Liver (tissue), 10 donors: ENCODE results near the gene PON3. TPM values are rescaled to one million over a fixed set of nuclear protein-coding genes. Genes with fewer than 3 reads are reported as not detected.

Experiments used
- DNase-seq: peaks from one replicate; pipeline ENCODE4 v3.0.0-alpha.2; 2017; ENCODE audit warnings: low spot score
- H3K27ac ChIP-seq, 2 donors: one replicate each; pipeline ENCODE4 v1.7.0; 2013; ENCODE audit warnings: inconsistent platforms in 2 of 2, low read length in 2 of 2, control low read depth in 1 of 2, low read depth in 1 of 2, mild to moderate bottlenecking in 1 of 2
- H3K27me3 ChIP-seq, 4 donors: one replicate each; pipeline versions ENCODE4 v1.6.1 to v1.7.0; 2013; ENCODE audit warnings: low read length in 3 of 4, inconsistent platforms in 1 of 4, mild to moderate bottlenecking in 1 of 4, moderate library complexity in 1 of 4; ENCODE audit not compliant: control insufficient read depth in 4 of 4, insufficient read depth in 4 of 4
- H3K36me3 ChIP-seq, 4 donors: one replicate each; pipeline versions ENCODE4 v1.6.1 to v1.7.0; 2013; ENCODE audit warnings: low read length in 3 of 4, mild to moderate bottlenecking in 3 of 4, low read depth in 1 of 4, moderate library complexity in 1 of 4; ENCODE audit not compliant: control insufficient read depth in 4 of 4, insufficient read depth in 3 of 4
- H3K4me1 ChIP-seq, 4 donors: one replicate each; pipeline versions ENCODE4 v1.6.1 to v1.7.0; 2013; ENCODE audit warnings: low read length in 3 of 4, mild to moderate bottlenecking in 3 of 4, moderate library complexity in 1 of 4; ENCODE audit not compliant: control insufficient read depth in 4 of 4, insufficient read depth in 4 of 4
- H3K4me3 ChIP-seq, 3 donors: one replicate each; pipeline versions ENCODE4 v1.6.1 to v1.7.0; 2013; ENCODE audit warnings: low read length in 3 of 3, control low read depth in 1 of 3, low read depth in 1 of 3, mild to moderate bottlenecking in 1 of 3
- H3K9ac ChIP-seq, 2 donors: one replicate each; pipeline ENCODE4 v1.7.0; 2013; ENCODE audit warnings: low read length in 2 of 2, mild to moderate bottlenecking in 2 of 2, moderate library complexity in 2 of 2, control low read depth in 1 of 2, low read depth in 1 of 2
- H3K9me3 ChIP-seq, 4 donors: one replicate each; pipeline versions ENCODE4 v1.6.1 to v1.7.0; 2013; ENCODE audit warnings: low read length in 3 of 4; ENCODE audit not compliant: control insufficient read depth in 4 of 4
- EGR1 ChIP-seq, 2 donors: IDR thresholded peaks; 2 replicates each; pipeline ENCODE4 v1.6.1; 2016 to 2018; ENCODE audit warnings: antibody characterized with exemption in 2 of 2, low read depth in 2 of 2
- FOXA1 ChIP-seq: IDR thresholded peaks from 2 replicates; pipeline ENCODE4 v1.6.1; 2016; ENCODE audit warnings: antibody characterized with exemption
- HNF4G ChIP-seq: IDR thresholded peaks from 2 replicates; pipeline ENCODE4 v1.6.1; 2016; ENCODE audit warnings: antibody characterized with exemption
- JUND ChIP-seq, 2 donors: IDR thresholded peaks; 2 replicates each; pipeline ENCODE4 v1.6.1; 2016; ENCODE audit warnings: antibody characterized with exemption in 2 of 2
- NR2F2 ChIP-seq: IDR thresholded peaks from 2 replicates; pipeline ENCODE4 v1.6.1; 2016; ENCODE audit warnings: antibody characterized with exemption
- RAD21 ChIP-seq, 2 donors: IDR thresholded peaks; 2 replicates each; pipeline ENCODE4 v1.6.1; 2016; ENCODE audit warnings: antibody characterized with exemption in 2 of 2, mild to moderate bottlenecking in 2 of 2
- RXRA ChIP-seq, 2 donors: IDR thresholded peaks; 2 replicates each; pipeline ENCODE4 v1.6.1; 2017 to 2018; ENCODE audit warnings: antibody characterized with exemption in 2 of 2, mild to moderate bottlenecking in 1 of 2
- SP1 ChIP-seq: IDR thresholded peaks from 2 replicates; pipeline ENCODE4 v1.6.1; 2018; ENCODE audit warnings: antibody characterized with exemption, mild to moderate bottlenecking
- TAF1 ChIP-seq: conservative IDR thresholded peaks from 2 replicates; pipeline ENCODE4 v1.6.1; 2016; ENCODE audit warnings: antibody characterized with exemption, mild to moderate bottlenecking
- WGBS: extraction: QIAGEN DNeasy Blood & Tissue Kit; methylation state at CpG from one replicate; pipeline ENCODE4 v1.1.7; 2013; 5-methylcytosine and 5-hydroxymethylcytosine counted together
- polyA plus RNA-seq, 2 donors: library from polyadenylated mRNA; stranded (reverse) in 1 of 2; unstranded in 1 of 2; fragments of 200-250 nt in 1 of 2; fragments of >200 nt in 1 of 2; fragmentation: Nextera tagmentation in 1 of 2; extraction: Ambion mirVana in 1 of 2; gene quantifications; one replicate each; pipeline versions ENCODE4 v1.2.1 to v1.2.3, GENCODE V29; 2013 to 2015
- small RNA-seq: library from RNA; depleted of rRNA; stranded (forward); fragments of <200 nt; gene quantifications from one replicate; pipeline ENCODE3, GENCODE V24; 2014
- total RNA-seq, 2 donors: library from RNA; depleted of rRNA; stranded (reverse); fragments of >200 nt; gene quantifications; one replicate each; pipeline ENCODE4 v1.2.3, GENCODE V29; 2014
- TF ChIP-seq, protein P1 (sequence below): IDR thresholded peaks from 2 replicates; pipeline ENCODE4 v1.6.1; 2016; ENCODE audit warnings: antibody characterized with exemption
- TF ChIP-seq, protein P2 (sequence below): fragments of 150-350 bp; IDR thresholded peaks from 2 replicates; pipeline ENCODE4 v1.5.1; 2017; ENCODE audit warnings: improper control_type of control experiment, low read depth, low read length; ENCODE audit not compliant: missing input control
- TF ChIP-seq, protein P3 (sequence below): IDR thresholded peaks from 2 replicates; pipeline ENCODE4 v1.6.1; 2016; ENCODE audit warnings: antibody characterized with exemption, mild to moderate bottlenecking
- donor health status: healthy.
- donor health status: healthy.
- donor health status: healthy.
- donor health status: healthy.
- donor health status: healthy.

Gene PON3
- total and polyA plus RNA-seq, 4 donors = 60.0 to 476 (median 247) TPM

DNA sequence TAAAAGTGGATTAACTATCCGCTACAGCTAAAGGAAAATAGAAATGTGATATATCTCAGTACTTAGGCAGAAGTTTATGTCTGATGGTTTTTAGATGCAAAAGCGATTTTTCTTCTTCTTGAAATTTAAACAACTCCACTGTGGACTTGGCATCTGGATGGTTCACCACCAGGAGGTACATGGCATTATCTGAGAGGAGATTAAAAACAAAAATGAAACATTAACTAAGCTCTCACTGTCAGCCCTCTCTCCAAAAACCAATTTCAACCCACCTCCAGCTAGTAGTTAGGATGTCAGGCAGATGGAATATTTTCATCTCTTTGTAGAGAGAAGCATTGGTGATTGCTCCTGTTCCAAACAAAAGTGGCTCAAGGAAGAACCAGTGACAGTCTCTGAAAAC lies 84.8 kb downstream of the PON3 start:
- no peak overlapping the region for H3K9ac ChIP-seq
- TF ChIP-seq, protein P1, sequence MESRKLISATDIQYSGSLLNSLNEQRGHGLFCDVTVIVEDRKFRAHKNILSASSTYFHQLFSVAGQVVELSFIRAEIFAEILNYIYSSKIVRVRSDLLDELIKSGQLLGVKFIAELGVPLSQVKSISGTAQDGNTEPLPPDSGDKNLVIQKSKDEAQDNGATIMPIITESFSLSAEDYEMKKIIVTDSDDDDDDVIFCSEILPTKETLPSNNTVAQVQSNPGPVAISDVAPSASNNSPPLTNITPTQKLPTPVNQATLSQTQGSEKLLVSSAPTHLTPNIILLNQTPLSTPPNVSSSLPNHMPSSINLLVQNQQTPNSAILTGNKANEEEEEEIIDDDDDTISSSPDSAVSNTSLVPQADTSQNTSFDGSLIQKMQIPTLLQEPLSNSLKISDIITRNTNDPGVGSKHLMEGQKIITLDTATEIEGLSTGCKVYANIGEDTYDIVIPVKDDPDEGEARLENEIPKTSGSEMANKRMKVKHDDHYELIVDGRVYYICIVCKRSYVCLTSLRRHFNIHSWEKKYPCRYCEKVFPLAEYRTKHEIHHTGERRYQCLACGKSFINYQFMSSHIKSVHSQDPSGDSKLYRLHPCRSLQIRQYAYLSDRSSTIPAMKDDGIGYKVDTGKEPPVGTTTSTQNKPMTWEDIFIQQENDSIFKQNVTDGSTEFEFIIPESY = no peak
- TF ChIP-seq, protein P2, sequence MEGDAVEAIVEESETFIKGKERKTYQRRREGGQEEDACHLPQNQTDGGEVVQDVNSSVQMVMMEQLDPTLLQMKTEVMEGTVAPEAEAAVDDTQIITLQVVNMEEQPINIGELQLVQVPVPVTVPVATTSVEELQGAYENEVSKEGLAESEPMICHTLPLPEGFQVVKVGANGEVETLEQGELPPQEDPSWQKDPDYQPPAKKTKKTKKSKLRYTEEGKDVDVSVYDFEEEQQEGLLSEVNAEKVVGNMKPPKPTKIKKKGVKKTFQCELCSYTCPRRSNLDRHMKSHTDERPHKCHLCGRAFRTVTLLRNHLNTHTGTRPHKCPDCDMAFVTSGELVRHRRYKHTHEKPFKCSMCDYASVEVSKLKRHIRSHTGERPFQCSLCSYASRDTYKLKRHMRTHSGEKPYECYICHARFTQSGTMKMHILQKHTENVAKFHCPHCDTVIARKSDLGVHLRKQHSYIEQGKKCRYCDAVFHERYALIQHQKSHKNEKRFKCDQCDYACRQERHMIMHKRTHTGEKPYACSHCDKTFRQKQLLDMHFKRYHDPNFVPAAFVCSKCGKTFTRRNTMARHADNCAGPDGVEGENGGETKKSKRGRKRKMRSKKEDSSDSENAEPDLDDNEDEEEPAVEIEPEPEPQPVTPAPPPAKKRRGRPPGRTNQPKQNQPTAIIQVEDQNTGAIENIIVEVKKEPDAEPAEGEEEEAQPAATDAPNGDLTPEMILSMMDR = peak; percentile 9
- TF ChIP-seq RAD21 (IDR thresholded peaks at IDR 0.05) = peak; percentile 41 to 53

DNA sequence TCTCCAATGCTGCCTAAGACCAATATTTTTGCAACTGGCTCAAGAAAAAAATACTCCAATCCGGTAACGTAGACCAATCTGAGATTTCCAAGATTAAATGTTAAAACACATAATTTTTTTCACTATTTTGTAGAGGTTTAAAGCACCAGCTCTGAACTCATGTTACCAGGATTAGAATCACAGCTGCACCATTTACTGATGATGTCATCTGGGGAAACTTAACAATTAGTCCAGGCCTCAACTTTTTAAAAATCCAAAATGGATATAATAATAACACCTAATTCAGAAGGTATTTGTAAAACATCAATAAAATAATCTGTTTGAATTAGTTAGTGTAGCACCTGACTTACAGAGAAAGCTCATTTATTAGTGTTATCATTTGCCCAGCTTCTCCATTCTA lies 86.2 kb downstream of the PON3 start:
- 97% methylated on average over 2 of the region's 2 CpGs for WGBS
- TF ChIP-seq JUND (IDR thresholded peaks at IDR 0.05) (no peak), SP1 (no peak), NR2F2 (no peak), EGR1 (IDR thresholded peaks at IDR 0.05; ENCODE audit: low read depth in 2 of 2) (no peak), HNF4G (no peak), RXRA (IDR thresholded peaks at IDR 0.05) (no peak), FOXA1 (no peak), TAF1 (no peak)
- TF ChIP-seq, protein P3, sequence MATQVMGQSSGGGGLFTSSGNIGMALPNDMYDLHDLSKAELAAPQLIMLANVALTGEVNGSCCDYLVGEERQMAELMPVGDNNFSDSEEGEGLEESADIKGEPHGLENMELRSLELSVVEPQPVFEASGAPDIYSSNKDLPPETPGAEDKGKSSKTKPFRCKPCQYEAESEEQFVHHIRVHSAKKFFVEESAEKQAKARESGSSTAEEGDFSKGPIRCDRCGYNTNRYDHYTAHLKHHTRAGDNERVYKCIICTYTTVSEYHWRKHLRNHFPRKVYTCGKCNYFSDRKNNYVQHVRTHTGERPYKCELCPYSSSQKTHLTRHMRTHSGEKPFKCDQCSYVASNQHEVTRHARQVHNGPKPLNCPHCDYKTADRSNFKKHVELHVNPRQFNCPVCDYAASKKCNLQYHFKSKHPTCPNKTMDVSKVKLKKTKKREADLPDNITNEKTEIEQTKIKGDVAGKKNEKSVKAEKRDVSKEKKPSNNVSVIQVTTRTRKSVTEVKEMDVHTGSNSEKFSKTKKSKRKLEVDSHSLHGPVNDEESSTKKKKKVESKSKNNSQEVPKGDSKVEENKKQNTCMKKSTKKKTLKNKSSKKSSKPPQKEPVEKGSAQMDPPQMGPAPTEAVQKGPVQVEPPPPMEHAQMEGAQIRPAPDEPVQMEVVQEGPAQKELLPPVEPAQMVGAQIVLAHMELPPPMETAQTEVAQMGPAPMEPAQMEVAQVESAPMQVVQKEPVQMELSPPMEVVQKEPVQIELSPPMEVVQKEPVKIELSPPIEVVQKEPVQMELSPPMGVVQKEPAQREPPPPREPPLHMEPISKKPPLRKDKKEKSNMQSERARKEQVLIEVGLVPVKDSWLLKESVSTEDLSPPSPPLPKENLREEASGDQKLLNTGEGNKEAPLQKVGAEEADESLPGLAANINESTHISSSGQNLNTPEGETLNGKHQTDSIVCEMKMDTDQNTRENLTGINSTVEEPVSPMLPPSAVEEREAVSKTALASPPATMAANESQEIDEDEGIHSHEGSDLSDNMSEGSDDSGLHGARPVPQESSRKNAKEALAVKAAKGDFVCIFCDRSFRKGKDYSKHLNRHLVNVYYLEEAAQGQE = no peak
- TF ChIP-seq, protein P2 = no peak
- Histone ChIP-seq H3K4me3 (no peak overlapping the region), H3K9ac (no peak overlapping the region), H3K27ac (no peak overlapping the region), H3K36me3 (peaks cover 9 to 60% (median 19%) of the 10 kb centered on the region in 4 donors), H3K9me3 (no peaks in the 10 kb centered on the region), H3K4me1 (peaks cover 0 to 3% (median 0%) of the 10 kb centered on the region in 4 donors), H3K27me3 (no peaks in the 10 kb centered on the region)
- DNase-seq = no peak

More for the DNA sequence above, 84.8 kb downstream of the PON3 start:
- no peak for DNase-seq
- Histone ChIP-seq H3K27me3 (no peaks in the 10 kb centered on the region), H3K4me3 (no peak overlapping the region), H3K9me3 (no peaks in the 10 kb centered on the region), H3K4me1 (peaks cover 0 to 13% (median 1%) of the 10 kb centered on the region in 4 donors), H3K36me3 (peaks cover 5 to 58% (median 16%) of the 10 kb centered on the region in 4 donors), H3K27ac (no peak overlapping the region)
- 87% methylated on average over 2 of the region's 2 CpGs for WGBS

Small RNA genes lying within 50 kb of the gene (small RNA-seq; reads per million reads assigned to genes)
- gene AC004022.2 = not detected

Other genes starting within 250 kb of the PON3 start
- gene PON1, start 71.8 kb downstream of the PON3 start, total RNA-seq = 100 to 1,000 TPM in 1 of 2 donors, 10 to 100 TPM in 1; 54.8 to 190 TPM
- gene PON1, start 71.8 kb downstream of the PON3 start, polyA plus RNA-seq = 1,000 to 10,000 TPM in 1 of 2 donors, 100 to 1,000 TPM in 1; 224 to 1,101 TPM
- gene PON2, start 38.7 kb upstream of the PON3 start, total RNA-seq = 100 to 1,000 TPM; 145 to 193 TPM
- 100 to 1,000 TPM in 1 of 2 donors, 10 to 100 TPM in 1; 99.1 to 276 TPM for gene PON2, start 38.7 kb upstream of the PON3 start, polyA plus RNA-seq
- gene ASB4, start 89.6 kb upstream of the PON3 start, total RNA-seq = under 1 TPM; 0.09 to 0.50 TPM
- gene ASB4, start 89.6 kb upstream of the PON3 start, polyA plus RNA-seq = 1 to 10 TPM in 1 of 2 donors, under 1 TPM in 1; 0.27 to 1.1 TPM
- 100 to 1,000 TPM in 1 of 2 donors, 1 to 10 TPM in 1; 6.3 to 116 TPM for gene PDK4, start 200.1 kb upstream of the PON3 start, total RNA-seq
- 10 to 100 TPM; 31.0 to 69.1 TPM for gene PDK4, start 200.1 kb upstream of the PON3 start, polyA plus RNA-seq